Hepatocyte (in vitro differentiated cells): Measurements from ENCODE around the gene BAG1. TPM values are rescaled to one million over a fixed set of nuclear protein-coding genes. Genes with fewer than 3 reads are reported as not detected.

Experiments
- DNase-seq: peaks from one replicate; pipeline ENCODE4 v3.0.0-alpha.2; 2016; ENCODE audit warnings: low spot score
- H2AFZ ChIP-seq: fragments of 200-600 bp; sonication (generic); 2 replicates; pipeline ENCODE4 v1.6.0; 2016; ENCODE audit warnings: antibody characterized with exemption, mild to moderate bottlenecking
- H3K27ac ChIP-seq: fragments of 200-600 bp; sonication (generic); 2 replicates; pipeline ENCODE4 v1.5.1; 2016; ENCODE audit warnings: mild to moderate bottlenecking
- H3K27me3 ChIP-seq: fragments of 200-600 bp; sonication (generic); 2 replicates; pipeline ENCODE4 v1.6.1; 2016
- H3K36me3 ChIP-seq: fragments of 200-600 bp; sonication (generic); replicated peaks from 2 replicates; pipeline ENCODE4 v1.5.1; 2016; ENCODE audit warnings: low read depth; ENCODE audit not compliant: insufficient read depth
- H3K4me1 ChIP-seq: fragments of 200-600 bp; sonication (generic); 2 replicates; pipeline ENCODE4 v1.5.1; 2016; ENCODE audit warnings: mild to moderate bottlenecking, moderate library complexity; ENCODE audit not compliant: insufficient read depth
- H3K4me2 ChIP-seq: fragments of 200-600 bp; sonication (generic); 2 replicates; pipeline ENCODE4 v1.6.0; 2016
- H3K4me3 ChIP-seq: fragments of 200-600 bp; sonication (generic); 2 replicates; pipeline ENCODE4 v1.5.1; 2016; ENCODE audit warnings: mild to moderate bottlenecking
- H3K79me2 ChIP-seq: fragments of 200-600 bp; sonication (generic); 2 replicates; pipeline ENCODE4 v1.6.0; 2017; ENCODE audit warnings: mild to moderate bottlenecking
- H3K9me2 ChIP-seq: fragments of 200-600 bp; sonication (generic); replicated peaks from 2 replicates; pipeline ENCODE4 v1.6.0; 2017; ENCODE audit warnings: mild to moderate bottlenecking; ENCODE audit not compliant: insufficient read depth
- H3K9me3 ChIP-seq: fragments of 200-600 bp; sonication (generic); 2 replicates; pipeline ENCODE4 v1.5.1; 2016; ENCODE audit warnings: low read depth, mild to moderate bottlenecking
- H4K20me1 ChIP-seq: fragments of 200-600 bp; sonication (generic); 2 replicates; pipeline ENCODE4 v1.6.0; 2016; ENCODE audit warnings: mild to moderate bottlenecking; ENCODE audit not compliant: insufficient read depth, poor library complexity, severe bottlenecking
- CTCF ChIP-seq: fragments of 200-600 bp; sonication (generic); IDR thresholded peaks from 2 replicates; pipeline ENCODE4 v1.5.1; 2016; ENCODE audit warnings: antibody characterized with exemption, mild to moderate bottlenecking; ENCODE audit not compliant: poor library complexity
- EZH2 ChIP-seq: fragments of 200-600 bp; sonication (generic); IDR thresholded peaks from 2 replicates; pipeline ENCODE4 v1.6.1; 2016; ENCODE audit warnings: antibody characterized with exemption, mild to moderate bottlenecking, borderline replicate concordance
- EZH2phosphoT487 ChIP-seq: fragments of 200-600 bp; sonication (generic); IDR thresholded peaks from one replicate; pipeline ENCODE4 v1.6.1; 2018; ENCODE audit warnings: antibody characterized with exemption, mild to moderate bottlenecking, low read depth, moderate library complexity; ENCODE audit not compliant: unreplicated experiment, severe bottlenecking
- WGBS: methylation state at CpG from one replicate; pipeline ENCODE4 v1.1.6; 2016; ENCODE audit warnings: low lambda C conversion rate; ENCODE audit errors: missing lambda C conversion rate; 5-methylcytosine and 5-hydroxymethylcytosine counted together
- polyA plus RNA-seq: library from polyadenylated mRNA; unstranded; fragments of >200 nt; fragmentation: Nextera tagmentation; extraction: Ambion mirVana; gene quantifications from 2 replicates; pipeline ENCODE4 v1.2.1, GENCODE V29; 2016
- total RNA-seq: library from RNA; depleted of rRNA; stranded (reverse); fragments of >200 nt; gene quantifications from 2 replicates; pipeline ENCODE4 v1.2.3, GENCODE V29; 2014

The BAG1 gene
- total and polyA plus RNA-seq, 2 experiments from 2014 or later: 78.5 to 103 TPM

DNA sequence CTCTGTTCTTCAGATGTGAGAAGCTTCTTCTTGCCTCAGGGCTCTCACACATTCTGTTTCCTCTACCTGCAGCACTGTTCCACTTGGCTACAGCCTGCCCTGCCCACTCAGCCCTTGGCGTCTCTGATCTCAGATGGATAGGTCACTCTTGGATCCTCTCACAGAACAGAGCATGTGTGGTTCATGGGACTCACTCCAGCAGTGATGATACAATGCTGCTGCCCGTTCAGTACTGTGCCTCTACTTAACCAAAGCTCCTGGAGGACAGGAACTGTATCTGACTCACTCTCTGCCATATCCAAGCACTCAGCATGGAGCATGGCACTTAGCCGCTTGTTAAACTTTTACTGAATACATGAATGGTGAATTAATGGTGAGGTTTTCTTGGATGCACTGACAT lies 27.9 kb downstream of the BAG1 start:
- Histone ChIP-seq H3K27ac (no peak overlapping the region), H3K4me1 (peaks cover 9% of the 10 kb centered on the region), H3K79me2 (no peaks in the 10 kb centered on the region), H3K27me3 (no peaks in the 10 kb centered on the region), H3K9me2 (no peaks in the 10 kb centered on the region), H3K36me3 (no peaks in the 10 kb centered on the region), H2AFZ (no peak overlapping the region), H4K20me1 (no peaks in the 10 kb centered on the region), H3K9me3 (no peaks in the 10 kb centered on the region), H3K4me3 (no peak overlapping the region), H3K4me2 (no peak overlapping the region)
- DNase-seq: no peak
- TF ChIP-seq EZH2phosphoT487: no peak
- TF ChIP-seq CTCF: no peak
- TF ChIP-seq EZH2: no peak
- WGBS: 77% methylated on average over 3 of the region's 3 CpGs

DNA sequence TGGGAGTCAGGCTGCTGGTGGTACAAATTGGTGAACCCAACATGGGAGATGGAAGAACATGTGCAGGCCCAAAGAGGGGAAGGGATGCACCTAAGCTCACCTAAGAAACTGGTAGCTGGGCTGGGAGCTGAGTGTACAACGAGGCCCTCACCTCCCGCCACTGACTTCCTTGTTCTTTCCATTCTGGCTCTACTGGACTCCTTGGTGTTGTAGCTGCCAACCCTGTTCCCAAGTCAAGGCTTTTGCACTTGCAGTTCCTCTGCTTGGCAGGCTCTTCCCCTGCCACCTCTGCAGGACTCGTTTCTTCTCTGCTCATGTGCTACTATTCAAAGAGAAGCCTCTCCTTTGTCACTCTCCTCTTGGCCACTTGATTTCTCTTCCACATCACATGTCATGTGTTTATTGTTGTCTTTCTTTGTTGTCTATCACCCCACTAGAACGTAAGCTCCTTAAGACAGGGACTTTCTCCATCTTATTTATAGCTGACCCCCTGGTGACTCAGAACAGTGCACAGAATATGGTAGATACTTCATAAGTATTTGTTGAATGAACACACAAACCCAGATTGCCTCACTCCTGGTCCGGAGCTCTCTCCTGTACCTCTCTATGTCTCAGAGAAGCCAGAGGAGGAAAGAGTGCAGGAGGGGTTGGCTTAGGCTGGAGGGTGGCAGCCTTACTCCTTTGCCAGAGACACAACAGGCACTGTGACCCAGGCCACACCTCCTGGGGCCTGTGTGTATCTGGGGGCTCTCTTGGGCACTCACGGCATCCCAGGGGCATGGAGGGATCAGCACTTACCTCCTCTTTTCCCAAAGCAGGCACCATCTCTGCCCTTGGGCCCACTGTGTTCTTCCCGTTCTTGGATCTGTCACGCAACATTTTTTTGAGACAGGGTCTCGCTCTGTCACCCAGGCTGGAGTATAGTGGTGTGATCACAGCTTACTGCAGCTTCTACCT lies 29.7 kb downstream of the BAG1 start:
- Histone ChIP-seq H3K4me1 (peaks cover 3% of the 10 kb centered on the region), H3K9me3 (no peaks in the 10 kb centered on the region), H2AFZ (no peak overlapping the region), H3K9me2 (no peaks in the 10 kb centered on the region), H4K20me1 (no peaks in the 10 kb centered on the region), H3K4me3 (no peak overlapping the region), H3K36me3 (no peaks in the 10 kb centered on the region), H3K27ac (no peak overlapping the region), H3K4me2 (no peak overlapping the region), H3K79me2 (no peaks in the 10 kb centered on the region), H3K27me3 (no peaks in the 10 kb centered on the region)
- no peak for DNase-seq
- 84% methylated on average over 9 of the region's 9 CpGs for WGBS
- TF ChIP-seq EZH2phosphoT487 (no peak), EZH2 (no peak), CTCF (no peak)

DNA sequence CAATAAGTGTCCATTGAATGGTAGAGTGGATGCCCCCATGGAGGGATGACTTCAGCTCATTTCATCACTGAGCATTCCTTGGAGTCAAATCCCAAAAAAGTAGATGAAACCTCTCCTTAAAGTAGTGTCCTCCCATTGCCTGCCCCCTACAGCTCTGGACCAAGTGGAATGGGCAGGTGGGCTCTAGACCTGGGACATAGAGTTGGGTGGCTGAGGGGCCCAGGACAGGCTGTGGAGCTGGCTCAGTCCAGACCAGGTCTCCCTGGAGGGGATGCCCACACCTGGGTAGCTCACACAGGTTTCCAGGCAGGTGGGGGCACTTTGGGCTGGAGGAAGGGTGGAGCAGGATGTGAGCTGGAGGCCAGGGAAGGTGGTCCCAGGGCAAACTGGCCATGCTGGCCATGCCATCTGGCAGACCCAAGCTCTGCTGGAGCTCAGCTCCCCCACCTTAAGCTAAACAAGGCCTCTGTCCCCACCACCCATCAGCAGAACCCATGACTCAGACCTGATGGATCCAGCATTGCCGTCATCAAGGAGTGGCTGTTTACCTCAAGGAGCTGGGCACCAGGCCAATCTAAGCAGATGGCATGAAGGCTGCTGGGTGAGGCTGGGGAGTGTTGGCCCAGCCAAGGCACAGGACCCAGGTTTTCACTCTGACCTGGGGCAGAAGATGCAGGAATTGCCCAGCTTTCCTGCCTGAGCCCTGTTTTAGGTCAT lies 30.7 kb downstream of the BAG1 start:
- peak; percentile 46 for DNase-seq
- no peak overlapping the region for H2AFZ ChIP-seq
- H3K4me3 ChIP-seq: no peak overlapping the region
- H3K4me2 ChIP-seq: no peak overlapping the region
- no peaks in the 10 kb centered on the region for H3K9me3 ChIP-seq
- no peak overlapping the region for H3K27ac ChIP-seq
- no peaks in the 10 kb centered on the region for H3K4me1 ChIP-seq
- H3K79me2 ChIP-seq: no peaks in the 10 kb centered on the region
- no peaks in the 10 kb centered on the region for H3K36me3 ChIP-seq
- TF ChIP-seq EZH2 (no peak), CTCF (no peak), EZH2phosphoT487 (no peak)
- H3K9me2 ChIP-seq: no peaks in the 10 kb centered on the region
- H4K20me1 ChIP-seq: no peaks in the 10 kb centered on the region
- no peaks in the 10 kb centered on the region for H3K27me3 ChIP-seq
- WGBS: 75% methylated on average over 1 of the region's 1 CpG
